ENCODE measurements around the gene FNBP1. TPM values are rescaled to one million over a fixed set of nuclear protein-coding genes. Genes with fewer than 3 reads are reported as not detected.

Gene FNBP1
- total RNA-seq, 1 experiment from 2014 or later: 43.6 TPM

GRCh38 chr9:130064621-130065020 is 21.6 kb upstream of the FNBP1 start (continued):
- no peak for TF ChIP-seq STAT6 (CRISPR knock-in tag; conservative IDR thresholded peaks at IDR 0.05; ENCODE audit: low read depth)

- H3K9me3 Mint-ChIP-seq: peaks cover 3% of the 10 kb centered on the region
- H3K36me3 Mint-ChIP-seq: 0 out of 2 replicates have a peak, but pooled peaks cover 3% of the 10 kb centered on the region
- no peak overlapping the region for H3K27ac Mint-ChIP-seq
- DNase-seq (ENCODE audit: low spot score) (no peak), ATAC-seq (no peak)
- no peaks in the 10 kb centered on the region for H3K27me3 Mint-ChIP-seq (ENCODE audit: low read depth)
- ChIA-PET CTCF (no interaction called here), POLR2A (no interaction called here)
- H3K4me3 Mint-ChIP-seq: no peak overlapping the region
- H3K4me1 Mint-ChIP-seq: no peaks in the 10 kb centered on the region
- no peak for TF ChIP-seq JUN (CRISPR knock-in tag; IDR thresholded peaks at IDR 0.05)
- no peak for TF ChIP-seq FOXP1 (CRISPR knock-in tag; IDR thresholded peaks at IDR 0.05; ENCODE audit: borderline replicate concordance)
Observed at GRCh38 chr9:130062750-130063149, 19.8 kb upstream of the FNBP1 start.

GRCh38 chr9:130060296-130060695 is 17.3 kb upstream of the FNBP1 start:
- POLR2A ChIA-PET: interaction anchor here (0.6 kb wide), 1 partner anchor 536 kb away, joined by 4 read pairs; no protein-coding TSS in a partner anchor
- CTCF ChIA-PET: no interaction called here
- Mint-ChIP-seq H3K9me3 (no peaks in the 10 kb centered on the region), H3K36me3 (no peaks in the 10 kb centered on the region), H3K4me3 (no peak overlapping the region), H3K4me1 (no peaks in the 10 kb centered on the region), H3K27me3 (ENCODE audit: low read depth) (no peaks in the 10 kb centered on the region), H3K27ac (no peak overlapping the region)
- no peak for ATAC-seq
- TF ChIP-seq NR2C2 (CRISPR knock-in tag; IDR thresholded peaks at IDR 0.05) (no peak), SP1 (CRISPR knock-in tag; conservative IDR thresholded peaks at IDR 0.05) (no peak), MLX (CRISPR knock-in tag; IDR thresholded peaks at IDR 0.05) (no peak), HMGA2 (CRISPR knock-in tag; IDR thresholded peaks at IDR 0.05) (no peak), KAT7 (CRISPR knock-in tag; IDR thresholded peaks at IDR 0.05; ENCODE audit: borderline replicate concordance) (no peak), FOXP1 (CRISPR knock-in tag; IDR thresholded peaks at IDR 0.05; ENCODE audit: borderline replicate concordance) (no peak), ELF4 (CRISPR knock-in tag; IDR thresholded peaks at IDR 0.05; ENCODE audit: low read depth) (no peak), STAT6 (CRISPR knock-in tag; conservative IDR thresholded peaks at IDR 0.05; ENCODE audit: low read depth) (no peak), ZNF281 (CRISPR knock-in tag; IDR thresholded peaks at IDR 0.05) (no peak), NR3C1 (CRISPR knock-in tag; conservative IDR thresholded peaks at IDR 0.05; ENCODE audit: low read depth) (no peak)
- DNase-seq (ENCODE audit: low spot score): no peak

GRCh38 chr9:130058887-130059286 is 15.9 kb upstream of the FNBP1 start:
- no peaks in the 10 kb centered on the region for H3K27me3 Mint-ChIP-seq (ENCODE audit: low read depth)
- no peak overlapping the region for H3K4me3 Mint-ChIP-seq
- DNase-seq (ENCODE audit: low spot score) (no peak), ATAC-seq (no peak)
- no peak overlapping the region for H3K27ac Mint-ChIP-seq
- peaks cover 8% of the 10 kb centered on the region; the same call in 1 of the 2 replicates for H3K4me1 Mint-ChIP-seq
- no peak for TF ChIP-seq GABPB1 (CRISPR knock-in tag; IDR thresholded peaks at IDR 0.05)
- H3K9me3 Mint-ChIP-seq: no peaks in the 10 kb centered on the region
- H3K36me3 Mint-ChIP-seq: no peaks in the 10 kb centered on the region
- CTCF ChIA-PET: interaction anchor here (0.9 to 1.5 kb wide), 5 partner anchors 8 to 40 kb away, joined by 3 to 14 read pairs (median 4); partner anchors contain the start of gene FNBP1
- POLR2A ChIA-PET: no interaction called here
